NCI-H1436 treated with DMSO at 0.1 percent for 48 hours (cell line): ENCODE measurements around the gene NELL1.

Experiments used
- DNase-seq: peaks from one replicate; lab custom pipeline; 2025; lab: John Stamatoyannopoulos, UW

The NELL1 gene

DNA sequence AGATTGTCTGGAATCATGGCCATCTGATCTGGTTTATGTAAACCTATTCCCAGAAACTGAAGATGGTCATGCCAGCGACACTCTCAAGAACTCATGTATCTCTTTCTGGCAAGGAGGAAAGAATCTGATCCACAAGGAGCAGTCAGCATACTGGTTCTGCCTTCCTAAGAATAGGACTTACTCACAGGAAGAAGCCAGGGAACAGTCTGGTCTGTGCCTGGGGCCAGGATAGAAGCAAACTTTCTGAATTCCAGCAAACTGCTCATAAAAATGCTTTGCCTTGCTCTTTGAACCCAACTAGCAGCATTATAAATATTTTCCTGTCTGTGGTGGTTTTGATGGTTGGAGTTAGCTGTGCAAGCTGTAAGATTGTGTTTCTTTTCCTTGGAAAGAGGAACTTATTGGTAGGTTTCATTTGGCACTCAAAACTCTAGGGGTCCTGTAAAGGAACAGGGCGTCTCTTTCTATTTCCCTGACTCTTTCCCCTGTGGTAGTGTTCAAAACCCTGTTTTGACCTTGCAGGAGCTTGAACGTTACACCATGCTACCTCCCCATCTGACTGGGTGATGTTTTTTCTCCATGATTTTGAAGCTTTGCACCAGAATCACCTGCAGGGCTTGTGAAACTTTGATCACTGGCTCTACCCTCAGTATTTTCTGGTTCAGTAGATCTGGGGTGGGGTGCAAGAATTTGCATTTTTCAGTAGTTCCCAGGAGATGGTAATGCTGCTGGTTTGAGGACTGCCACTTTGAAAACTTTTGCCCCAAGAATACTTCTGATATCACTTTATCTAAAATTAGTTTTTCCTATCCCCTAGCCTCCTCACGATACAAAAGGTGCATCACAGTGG, 895.7 kb downstream of the NELL1 start:
- no peak for DNase-seq

- no peak for DNase-seq
Measured at GRCh38 chr11:21566521-21567117, 897.2 kb downstream of the NELL1 start.

GRCh38 chr11:21567645-21568290, 898.4 kb downstream of the NELL1 start:
- no peak for DNase-seq

- DNase-seq: no peak
Measured at GRCh38 chr11:21572210-21572609, 902.8 kb downstream of the NELL1 start.

DNA sequence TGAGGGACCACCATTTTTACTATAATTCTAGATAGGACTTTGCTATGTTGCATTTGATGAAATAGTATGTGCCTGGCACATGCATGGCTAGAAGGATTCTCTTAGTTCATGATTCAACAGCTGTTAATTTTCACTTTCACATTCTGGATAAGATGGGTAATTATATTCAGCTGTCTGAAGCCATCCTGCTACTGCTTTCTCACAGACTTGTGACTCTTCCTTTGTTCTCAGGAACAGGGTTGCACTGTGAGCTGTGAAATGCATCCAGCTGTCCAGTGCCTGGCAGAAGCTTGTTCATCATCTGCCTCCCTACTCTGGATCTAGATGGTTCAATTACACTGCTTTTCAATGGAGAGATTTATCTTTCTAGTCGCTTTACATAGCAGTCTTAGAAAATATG, 913.4 kb downstream of the NELL1 start:
- no peak for DNase-seq

DNA sequence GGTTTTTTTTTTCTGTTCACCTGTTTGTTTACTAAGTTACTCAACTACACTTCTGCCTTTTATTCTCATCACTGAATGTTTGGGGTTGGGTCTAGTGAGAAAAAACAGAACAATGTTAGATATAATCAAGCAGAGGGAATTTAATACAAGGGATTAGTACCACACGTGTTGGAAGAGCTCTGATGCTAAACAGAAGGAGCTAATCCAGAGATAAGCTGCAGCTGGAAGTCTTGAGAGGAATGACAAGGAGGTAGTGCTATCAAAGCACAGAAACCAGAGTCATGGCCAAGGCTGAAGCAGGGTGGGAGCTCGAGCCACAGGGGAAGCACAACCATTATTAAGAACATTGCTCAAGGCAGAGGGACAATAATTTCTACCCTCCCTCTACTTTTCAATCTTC, 919.4 kb downstream of the NELL1 start:
- no peak for DNase-seq

DNA sequence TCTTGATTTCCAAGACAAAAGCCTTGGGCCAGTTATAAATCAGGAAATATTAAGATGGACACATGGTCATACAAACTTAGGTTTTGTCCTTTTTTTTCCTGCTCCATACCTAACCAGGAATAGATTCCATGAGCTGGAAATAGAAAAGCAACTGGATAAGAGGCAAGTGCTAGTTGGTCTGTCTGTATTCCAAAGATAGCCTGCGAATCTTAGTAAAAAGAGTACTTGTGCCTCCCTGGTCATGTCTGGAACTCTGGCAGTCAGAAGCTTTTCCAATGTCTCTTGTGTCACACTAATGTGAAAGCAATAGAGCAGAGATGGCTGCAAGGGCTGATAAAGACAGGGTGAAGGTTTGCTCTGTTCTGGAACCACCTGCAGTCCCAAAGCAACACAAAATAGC, 933.3 kb downstream of the NELL1 start:
- no peak for DNase-seq

DNA sequence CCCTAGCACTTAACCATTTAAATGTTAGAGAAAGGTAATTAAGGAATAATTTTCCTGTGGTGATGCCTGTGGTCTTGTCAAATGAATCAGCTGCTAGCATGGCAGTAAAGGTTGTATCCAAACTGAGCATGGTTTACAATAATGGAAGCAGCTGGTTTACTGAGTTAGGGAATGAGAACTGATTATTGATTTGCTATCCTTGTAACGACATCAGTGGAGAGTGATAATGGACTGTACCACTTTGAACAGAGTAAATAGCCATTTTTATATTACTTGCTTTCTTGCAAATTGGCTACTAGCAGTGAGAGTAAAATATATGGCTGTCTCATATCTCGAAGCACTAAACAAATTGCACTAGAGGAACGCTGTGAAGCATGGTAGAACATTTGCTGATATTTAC, 934.5 kb downstream of the NELL1 start:
- no peak for DNase-seq

DNA sequence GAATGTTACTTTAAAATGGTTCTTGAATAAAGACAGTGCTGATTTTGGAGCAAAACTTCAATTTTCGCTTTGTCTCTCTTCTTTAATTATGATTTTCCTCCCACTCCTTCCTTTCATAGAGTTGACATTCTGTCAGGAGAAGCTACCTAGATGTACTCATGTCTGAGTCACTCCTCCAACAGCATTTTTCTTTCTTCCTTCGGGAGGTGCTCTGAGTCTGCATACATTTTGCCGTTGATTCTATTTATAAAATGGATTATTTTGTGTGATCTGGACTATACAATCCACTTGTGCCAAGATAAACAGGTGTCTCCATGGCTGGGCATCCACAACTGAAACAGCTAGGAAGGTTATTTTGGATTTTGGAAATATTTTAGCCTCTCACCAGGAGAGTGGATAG, 935.2 kb downstream of the NELL1 start:
- DNase-seq: no peak

GRCh38 chr11:21612326-21612725, 942.9 kb downstream of the NELL1 start:
- no peak for DNase-seq

- no peak for DNase-seq
Measured at GRCh38 chr11:21614961-21615360, 945.6 kb downstream of the NELL1 start.

DNA sequence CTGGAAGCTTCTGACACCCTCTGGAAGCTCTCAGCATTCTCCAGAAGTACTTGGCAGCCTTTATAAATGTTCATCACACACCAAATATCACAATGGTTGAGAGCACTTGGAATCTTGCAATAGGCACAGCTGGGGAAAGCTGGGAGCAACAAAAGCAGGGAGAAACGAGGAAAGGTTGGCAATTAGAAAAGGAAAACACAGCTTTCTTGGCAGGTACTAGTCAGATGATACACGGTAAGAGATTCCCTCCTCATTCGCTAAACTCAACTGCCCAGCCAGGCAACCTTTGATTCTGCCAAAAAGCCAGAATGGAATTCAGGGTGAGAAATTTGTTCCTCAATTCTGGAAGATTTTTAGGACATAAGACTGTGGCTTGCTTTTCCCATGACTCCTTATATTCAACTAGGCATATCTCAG, 946.6 kb downstream of the NELL1 start:
- DNase-seq: no peak

DNA sequence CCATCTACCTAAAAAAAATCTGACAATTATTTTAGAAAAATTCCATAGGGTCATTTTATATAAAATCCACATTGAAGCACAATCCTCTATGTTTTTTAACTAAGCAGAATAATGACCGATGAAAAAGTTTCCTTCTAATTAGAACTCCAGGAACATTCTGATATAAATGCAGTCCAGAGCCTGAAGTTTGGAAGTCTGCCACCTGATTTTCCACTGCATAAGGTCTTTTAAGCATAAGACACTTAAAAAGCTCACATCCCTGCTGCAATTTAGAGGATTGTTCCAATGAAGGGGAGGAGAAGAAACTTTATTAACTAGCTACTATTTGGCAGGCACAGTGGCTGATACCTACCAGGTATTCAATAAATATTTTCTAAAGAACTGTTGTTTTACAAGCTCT, 953.2 kb downstream of the NELL1 start:
- no peak for DNase-seq

DNA sequence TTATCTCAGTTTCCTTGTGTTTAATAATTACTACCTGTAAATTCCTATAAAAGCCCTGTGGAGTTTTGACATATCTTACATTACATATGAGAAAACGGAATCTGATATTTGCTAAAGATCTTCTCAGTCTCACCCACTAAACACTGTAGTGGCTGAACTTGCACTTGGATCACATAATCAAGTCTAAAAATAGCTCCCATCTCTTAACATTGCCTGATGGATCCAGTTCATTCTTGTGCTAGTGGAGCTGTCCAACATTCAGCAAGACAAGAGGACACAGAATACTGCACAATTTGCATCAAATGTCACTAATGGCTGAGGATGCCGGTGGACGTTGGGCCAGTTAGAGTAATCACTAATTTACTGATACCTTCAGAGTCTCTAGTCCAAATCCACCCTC, 953.6 kb downstream of the NELL1 start:
- no peak for DNase-seq
